HepG2 (cell line): ENCODE results near the gene GPR137. TPM values are rescaled to one million over a fixed set of nuclear protein-coding genes. Genes with fewer than 3 reads are reported as not detected.

Experiments used
- CAMTA2 ChIP-seq: sonication (generic); formaldehyde crosslinking; IDR thresholded peaks from 2 replicates; pipeline ENCODE4 v1.4.0; 2020; ENCODE audit warnings: mild to moderate bottlenecking, missing genetic modification reagents, borderline replicate concordance
- CREBL2 ChIP-seq: sonication (generic); formaldehyde crosslinking; IDR thresholded peaks from 2 replicates; pipeline ENCODE4 v1.8.1; 2023; ENCODE audit warnings: missing genetic modification reagents, mild to moderate bottlenecking, borderline replicate concordance
- DMTF1 ChIP-seq: sonication (generic); formaldehyde crosslinking; IDR thresholded peaks from 2 replicates; pipeline ENCODE4 v1.4.0; 2020; ENCODE audit warnings: mild to moderate bottlenecking, missing genetic modification reagents
- GMEB1 ChIP-seq: sonication (generic); formaldehyde crosslinking; IDR thresholded peaks from 2 replicates; pipeline ENCODE4 v1.5.1; 2020; ENCODE audit warnings: missing genetic modification reagents, mild to moderate bottlenecking, borderline replicate concordance
- MBNL3 ChIP-seq: fragments of 250-450 bp; sonication (Bioruptor Pico); conservative IDR thresholded peaks from 2 replicates; pipeline ENCODE4 v1.8.0; 2022; ENCODE audit warnings: mild to moderate bottlenecking, inconsistent platforms
- NR2C2 ChIP-seq: sonication (generic); formaldehyde crosslinking; IDR thresholded peaks from 2 replicates; pipeline ENCODE4 v1.4.0; 2020; ENCODE audit warnings: missing genetic modification reagents, mild to moderate bottlenecking, moderate library complexity, borderline replicate concordance
- REL ChIP-seq: sonication (generic); formaldehyde crosslinking; conservative IDR thresholded peaks from 2 replicates; pipeline ENCODE4 v1.8.0; 2022; ENCODE audit warnings: mild to moderate bottlenecking, missing genetic modification reagents, moderate library complexity
- ZFP62 ChIP-seq: sonication (generic); formaldehyde crosslinking; IDR thresholded peaks from 2 replicates; pipeline ENCODE4 v1.4.0; 2020; ENCODE audit warnings: missing genetic modification reagents
- ZNF513 ChIP-seq: sonication (generic); formaldehyde crosslinking; conservative IDR thresholded peaks from 2 replicates; pipeline ENCODE4 v1.5.0; 2020; ENCODE audit warnings: missing genetic modification reagents
- ZNF619 ChIP-seq: sonication (generic); formaldehyde crosslinking; IDR thresholded peaks from 2 replicates; pipeline ENCODE4 v1.4.0; 2020; ENCODE audit warnings: mild to moderate bottlenecking, missing genetic modification reagents
- ZNF780A ChIP-seq: sonication (generic); formaldehyde crosslinking; IDR thresholded peaks from 2 replicates; pipeline ENCODE4 v1.8.0; 2022; ENCODE audit warnings: mild to moderate bottlenecking, missing genetic modification reagents, moderate library complexity
- ZNF788 ChIP-seq: sonication (generic); formaldehyde crosslinking; IDR thresholded peaks from 2 replicates; pipeline ENCODE4 v1.5.0; 2020; ENCODE audit warnings: mild to moderate bottlenecking, missing genetic modification reagents, borderline replicate concordance
- polyA plus RNA-seq, 8 experiments: library from polyadenylated mRNA; depleted of rRNA in 3 of 8; stranded (reverse) in 7 of 8; unstranded in 1 of 8; fragments of >200 nt; fragmentation: Illumina TruSeq in 4 of 8; extraction: Trizol in 4 of 8; gene quantifications; 2 replicates each; pipeline versions ENCODE4 v1.2.1 to v1.2.3, GENCODE V29; 2011 to 2016; ENCODE audit warnings: low read depth in 4 of 8, missing spikeins in 1 of 8, mixed read lengths in 1 of 8; ENCODE audit not compliant: insufficient read depth in 1 of 8
- total RNA-seq, 5 experiments: library from RNA; depleted of rRNA; stranded (reverse); fragments of >200 nt; fragmentation: Illumina TruSeq; extraction: Trizol; gene quantifications; 2 replicates each; pipeline ENCODE4 v1.2.3, GENCODE V29; 2016; ENCODE audit warnings: low read depth in 1 of 5

The GPR137 gene
- total and polyA plus RNA-seq, 2 of the 13 experiments (the other 11 are each of a cell fraction or from before 2014, with no cell fraction given): 8.5 to 13.2 TPM

- peak; percentile 38; the same call in 1 of the 2 replicates for TF ChIP-seq ZNF788 (CRISPR knock-in tag)
- no peak for TF ChIP-seq REL
- TF ChIP-seq ZFP62 (CRISPR knock-in tag): no peak
- no peak for TF ChIP-seq MBNL3
- TF ChIP-seq CREBL2 (CRISPR knock-in tag): no peak
- peak; percentile 90 for TF ChIP-seq NR2C2 (CRISPR knock-in tag)
- TF ChIP-seq ZNF619 (CRISPR knock-in tag): no peak
- no peak for TF ChIP-seq DMTF1
- no peak; the same call in 1 of the 2 replicates for TF ChIP-seq CAMTA2 (CRISPR knock-in tag)
- TF ChIP-seq ZNF513: no peak
- peak; percentile 91 for TF ChIP-seq GMEB1 (CRISPR knock-in tag)
- no peak for TF ChIP-seq ZNF780A (CRISPR knock-in tag)
Observed at GRCh38 chr11:64240435-64241240, 45.0 kb upstream of the GPR137 start, which contains the start of gene FKBP2 (continued).
